ENCODE results near the gene KIF1A. TPM values are rescaled to one million over a fixed set of nuclear protein-coding genes. Genes with fewer than 3 reads are reported as not detected.

Gene KIF1A
- total RNA-seq, 4 donors from 2014 or later = 1.7 to 4.1 (median 3.4) TPM

GRCh38 chr2:240731178-240731545, 88.9 kb downstream of the KIF1A start:
- no peaks in the 10 kb centered on the region for H3K9me3 ChIP-seq
- H3K27ac ChIP-seq (replicated peaks in 1 of 4) = no peak overlapping the region
- no peak for DNase-seq (ENCODE audit: extremely low spot score)
- no peak overlapping the region for H3K4me3 ChIP-seq
- H3K4me1 ChIP-seq = no peaks in the 10 kb centered on the region
- intact Hi-C loops (cut with DNase I) = no loop called here
- WGBS = 45% methylated on average over 6 of the region's 9 CpGs
- peaks cover 0 to 55% (median 0%) of the 10 kb centered on the region in 4 donors for H3K27me3 ChIP-seq
- TF ChIP-seq POLR2AphosphoS5 (IDR thresholded peaks at IDR 0.05) (no peak), CTCF (IDR thresholded peaks at IDR 0.05) (no peak), EP300 (IDR thresholded peaks at IDR 0.05) (no peak), POLR2A (IDR thresholded peaks at IDR 0.05; ENCODE audit: low read depth) (no peak)
- no peaks in the 10 kb centered on the region for H3K36me3 ChIP-seq

GRCh38 chr2:240730501-240731177, 89.4 kb downstream of the KIF1A start:
- TF ChIP-seq POLR2A (IDR thresholded peaks at IDR 0.05; ENCODE audit: low read depth) (no peak), CTCF (IDR thresholded peaks at IDR 0.05) (no peak), EP300 (IDR thresholded peaks at IDR 0.05) (no peak), POLR2AphosphoS5 (IDR thresholded peaks at IDR 0.05) (no peak)
- H3K36me3 ChIP-seq = no peaks in the 10 kb centered on the region
- intact Hi-C loops (cut with DNase I) = no loop called here
- H3K4me3 ChIP-seq = no peak overlapping the region
- WGBS = 65% methylated on average over 4 of the region's 10 CpGs
- peaks cover 0 to 50% (median 0%) of the 10 kb centered on the region in 4 donors for H3K27me3 ChIP-seq
- no peaks in the 10 kb centered on the region for H3K4me1 ChIP-seq
- no peak overlapping the region for H3K27ac ChIP-seq (replicated peaks in 1 of 4)
- no peak for DNase-seq (ENCODE audit: extremely low spot score)
- no peaks in the 10 kb centered on the region for H3K9me3 ChIP-seq

- no peak overlapping the region for H3K4me3 ChIP-seq
- no peaks in the 10 kb centered on the region for H3K9me3 ChIP-seq
- 81% methylated on average over 6 of the region's 7 CpGs for WGBS
- H3K27me3 ChIP-seq = peaks cover 0 to 33% (median 0%) of the 10 kb centered on the region in 4 donors
- H3K27ac ChIP-seq (replicated peaks in 1 of 4) = no peak overlapping the region
- TF ChIP-seq CTCF (IDR thresholded peaks at IDR 0.05) = no peak
- intact Hi-C loops (cut with DNase I) = no loop called here
- DNase-seq (ENCODE audit: extremely low spot score) = no peak
- no peaks in the 10 kb centered on the region for H3K36me3 ChIP-seq
- H3K4me1 ChIP-seq = no peaks in the 10 kb centered on the region
These were observed 91.2 kb downstream of the KIF1A start for GRCh38 chr2:240728827-240729226.

- Histone ChIP-seq H3K4me1 (no peaks in the 10 kb centered on the region), H3K36me3 (no peaks in the 10 kb centered on the region), H3K9me3 (no peaks in the 10 kb centered on the region), H3K27ac (replicated peaks in 1 of 4) (no peak overlapping the region), H3K4me3 (no peak overlapping the region), H3K27me3 (peaks cover 0 to 32% (median 0%) of the 10 kb centered on the region in 4 donors)
- TF ChIP-seq POLR2A (IDR thresholded peaks at IDR 0.05; ENCODE audit: low read depth) (no peak), EP300 (IDR thresholded peaks at IDR 0.05) (no peak), POLR2AphosphoS5 (IDR thresholded peaks at IDR 0.05) (no peak), CTCF (IDR thresholded peaks at IDR 0.05) (no peak)
- no peak for DNase-seq (ENCODE audit: extremely low spot score)
- intact Hi-C loops (cut with DNase I) = no loop called here
- 87% methylated on average over 10 of the region's 10 CpGs for WGBS
These were observed 91.7 kb downstream of the KIF1A start for GRCh38 chr2:240728361-240728760.

- Histone ChIP-seq H3K4me3 (no peak overlapping the region), H3K27ac (replicated peaks in 1 of 4) (no peak overlapping the region), H3K4me1 (no peaks in the 10 kb centered on the region), H3K36me3 (no peaks in the 10 kb centered on the region), H3K27me3 (peaks cover 0 to 32% (median 0%) of the 10 kb centered on the region in 4 donors), H3K9me3 (no peaks in the 10 kb centered on the region)
- WGBS = 89% methylated on average over 7 of the region's 15 CpGs
- DNase-seq (ENCODE audit: extremely low spot score) = no peak
- no peak for TF ChIP-seq EP300 (IDR thresholded peaks at IDR 0.05)
- TF ChIP-seq CTCF (IDR thresholded peaks at IDR 0.05) = no peak
- no peak for TF ChIP-seq POLR2A (IDR thresholded peaks at IDR 0.05; ENCODE audit: low read depth)
- TF ChIP-seq POLR2AphosphoS5 (IDR thresholded peaks at IDR 0.05) = no peak
- intact Hi-C loops (cut with DNase I) = no loop called here
These were observed 92.1 kb downstream of the KIF1A start for GRCh38 chr2:240727913-240728312.
